ENCODE measurements around the gene TPST1. TPM values are rescaled to one million over a fixed set of nuclear protein-coding genes. Genes with fewer than 3 reads are reported as not detected.
"Not testable (repeated sequence)": the region's sequence is repeated elsewhere in the genome, so short reads cannot be mapped to it uniquely, and the experiment has no call there.

TPST1 gene
- total RNA-seq, 2 experiments from 2014 or later: 1.9 to 2.6 TPM

DNA sequence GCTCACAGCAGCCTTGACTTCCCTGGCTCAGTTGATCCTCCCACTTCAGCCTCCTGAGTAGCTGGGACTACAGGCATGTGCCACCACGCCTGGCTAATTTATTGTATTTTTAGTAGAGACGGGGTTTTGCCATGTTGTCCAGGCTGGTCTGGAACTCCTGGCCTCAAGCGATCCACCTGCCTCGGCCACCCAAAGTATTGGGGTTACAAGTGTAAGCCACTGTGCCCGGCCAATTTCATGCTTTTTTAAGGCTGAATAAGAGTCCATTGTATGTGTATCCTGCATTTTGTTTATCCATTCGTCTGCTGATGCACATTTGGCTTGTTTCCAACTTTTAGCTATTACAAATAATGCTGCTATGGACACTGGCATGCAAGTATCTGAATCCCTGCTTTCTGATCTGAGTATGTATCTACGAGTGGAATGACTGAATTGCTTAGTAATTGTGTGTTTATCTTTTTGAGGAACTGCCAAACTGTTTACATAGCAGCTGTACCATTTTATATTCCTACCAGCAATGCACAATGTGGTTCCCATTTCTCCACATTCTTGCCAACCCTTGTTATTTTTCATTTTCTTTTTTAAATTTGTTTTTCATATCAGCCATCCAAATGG, 37.3 kb upstream of the TPST1 start:
- Mint-ChIP-seq H3K27ac (no peak overlapping the region), H3K9me3 (no peaks in the 10 kb centered on the region), H3K27me3 (peaks cover 3% of the 10 kb centered on the region), H3K4me3 (no peak overlapping the region), H3K36me3 (ENCODE audit: low read depth) (no peaks in the 10 kb centered on the region), H3K4me1 (ENCODE audit: low read depth) (no peaks in the 10 kb centered on the region)
- no peak overlapping the region for H3K27ac ChIP-seq (ENCODE audit: low read depth in 1 of 2, low read length in 2 of 2)
- no peaks in the 10 kb centered on the region for H3K4me1 ChIP-seq (ENCODE audit: insufficient read depth, low read length)
- ChIA-PET POLR2A (no interaction called here), CTCF (no interaction called here)
- ATAC-seq (ENCODE audit: poor library complexity) (no peak), DNase-seq (no peak)
- no peaks in the 10 kb centered on the region for H3K9me3 ChIP-seq (ENCODE audit: control insufficient read depth in 1 of 2, insufficient read depth in 1 of 2, low read length in 2 of 2)
- intact Hi-C loops (cut with DNase I, micrococcal nuclease): no loop called here
- H3K36me3 ChIP-seq (ENCODE audit: insufficient read depth, low read length): no peaks in the 10 kb centered on the region
- H3K4me3 ChIP-seq (ENCODE audit: low read length): no peak overlapping the region
- TF ChIP-seq, protein P1, sequence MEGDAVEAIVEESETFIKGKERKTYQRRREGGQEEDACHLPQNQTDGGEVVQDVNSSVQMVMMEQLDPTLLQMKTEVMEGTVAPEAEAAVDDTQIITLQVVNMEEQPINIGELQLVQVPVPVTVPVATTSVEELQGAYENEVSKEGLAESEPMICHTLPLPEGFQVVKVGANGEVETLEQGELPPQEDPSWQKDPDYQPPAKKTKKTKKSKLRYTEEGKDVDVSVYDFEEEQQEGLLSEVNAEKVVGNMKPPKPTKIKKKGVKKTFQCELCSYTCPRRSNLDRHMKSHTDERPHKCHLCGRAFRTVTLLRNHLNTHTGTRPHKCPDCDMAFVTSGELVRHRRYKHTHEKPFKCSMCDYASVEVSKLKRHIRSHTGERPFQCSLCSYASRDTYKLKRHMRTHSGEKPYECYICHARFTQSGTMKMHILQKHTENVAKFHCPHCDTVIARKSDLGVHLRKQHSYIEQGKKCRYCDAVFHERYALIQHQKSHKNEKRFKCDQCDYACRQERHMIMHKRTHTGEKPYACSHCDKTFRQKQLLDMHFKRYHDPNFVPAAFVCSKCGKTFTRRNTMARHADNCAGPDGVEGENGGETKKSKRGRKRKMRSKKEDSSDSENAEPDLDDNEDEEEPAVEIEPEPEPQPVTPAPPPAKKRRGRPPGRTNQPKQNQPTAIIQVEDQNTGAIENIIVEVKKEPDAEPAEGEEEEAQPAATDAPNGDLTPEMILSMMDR (IDR thresholded peaks at IDR 0.05): no peak
- H3K27me3 ChIP-seq (ENCODE audit: control insufficient read depth in 1 of 2, insufficient read depth in 2 of 2, low read length in 2 of 2): peaks cover 0 to 4% of the 10 kb centered on the region in 2 experiments

DNA sequence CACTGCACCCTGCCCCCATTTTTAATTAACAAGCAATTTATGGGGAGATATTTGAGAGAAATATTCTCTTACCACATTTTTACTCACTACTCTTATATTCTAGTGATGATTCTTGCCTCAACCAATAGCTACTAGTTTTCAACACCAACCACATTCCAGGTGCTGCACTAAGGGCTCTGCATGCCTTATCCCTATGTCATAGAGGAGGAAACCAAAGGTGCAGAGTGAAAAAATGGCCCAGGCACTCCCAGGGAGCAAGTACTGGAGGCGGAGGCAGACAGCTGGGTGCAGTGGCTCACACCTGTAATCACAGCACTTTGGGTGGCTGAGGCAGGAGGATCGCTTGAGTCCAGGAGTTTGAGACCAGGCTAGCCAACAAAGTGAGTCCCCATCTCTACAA, 35.5 kb upstream of the TPST1 start:
- Histone ChIP-seq H3K9me3 (ENCODE audit: control insufficient read depth in 1 of 2, insufficient read depth in 1 of 2, low read length in 2 of 2) (no peaks in the 10 kb centered on the region), H3K4me1 (ENCODE audit: insufficient read depth, low read length) (no peaks in the 10 kb centered on the region), H3K36me3 (ENCODE audit: insufficient read depth, low read length) (no peaks in the 10 kb centered on the region), H3K27ac (ENCODE audit: low read depth in 1 of 2, low read length in 2 of 2) (no peak overlapping the region), H3K4me3 (ENCODE audit: low read length) (no peak overlapping the region), H3K27me3 (ENCODE audit: control insufficient read depth in 1 of 2, insufficient read depth in 2 of 2, low read length in 2 of 2) (peaks cover 0 to 4% of the 10 kb centered on the region in 2 experiments)
- peaks cover 3% of the 10 kb centered on the region for H3K27me3 Mint-ChIP-seq
- TF ChIP-seq, protein P1 (IDR thresholded peaks at IDR 0.05): no peak
- POLR2A ChIA-PET: no interaction called here
- H3K4me3 Mint-ChIP-seq: no peak overlapping the region
- H3K36me3 Mint-ChIP-seq (ENCODE audit: low read depth): no peaks in the 10 kb centered on the region
- H3K9me3 Mint-ChIP-seq: no peaks in the 10 kb centered on the region
- intact Hi-C loops (cut with DNase I, micrococcal nuclease): no loop called here
- no peaks in the 10 kb centered on the region for H3K4me1 Mint-ChIP-seq (ENCODE audit: low read depth)
- CTCF ChIA-PET: no interaction called here
- DNase-seq: no peak
- no peak overlapping the region for H3K27ac Mint-ChIP-seq
- ATAC-seq (ENCODE audit: poor library complexity): no peak

GRCh38 chr7:66170309-66171231, 34.6 kb upstream of the TPST1 start:
- no peak for ATAC-seq (ENCODE audit: poor library complexity)
- H3K9me3 ChIP-seq (ENCODE audit: control insufficient read depth in 1 of 2, insufficient read depth in 1 of 2, low read length in 2 of 2): no peaks in the 10 kb centered on the region
- peaks cover 0 to 4% of the 10 kb centered on the region in 2 experiments for H3K27me3 ChIP-seq (ENCODE audit: control insufficient read depth in 1 of 2, insufficient read depth in 2 of 2, low read length in 2 of 2)
- H3K4me3 Mint-ChIP-seq: no peak overlapping the region
- H3K4me3 ChIP-seq (ENCODE audit: low read length): no peak overlapping the region
- TF ChIP-seq, protein P1 (IDR thresholded peaks at IDR 0.05): no peak
- no peak overlapping the region for H3K27ac ChIP-seq (ENCODE audit: low read depth in 1 of 2, low read length in 2 of 2)
- no peaks in the 10 kb centered on the region for H3K9me3 Mint-ChIP-seq
- H3K36me3 ChIP-seq (ENCODE audit: insufficient read depth, low read length): no peaks in the 10 kb centered on the region
- no peak overlapping the region for H3K27ac Mint-ChIP-seq
- no peaks in the 10 kb centered on the region for H3K36me3 Mint-ChIP-seq (ENCODE audit: low read depth)
- ChIA-PET POLR2A (no interaction called here), CTCF (interaction anchor here (0.7 kb wide), 1 partner anchor 80 kb away, joined by 4 read pairs; no protein-coding TSS in a partner anchor)
- DNase-seq: no peak
- H3K4me1 Mint-ChIP-seq (ENCODE audit: low read depth): no peaks in the 10 kb centered on the region
- no peaks in the 10 kb centered on the region for H3K4me1 ChIP-seq (ENCODE audit: insufficient read depth, low read length)
- intact Hi-C loops (cut with DNase I, micrococcal nuclease): no loop called here
- peaks cover 3% of the 10 kb centered on the region for H3K27me3 Mint-ChIP-seq

DNA sequence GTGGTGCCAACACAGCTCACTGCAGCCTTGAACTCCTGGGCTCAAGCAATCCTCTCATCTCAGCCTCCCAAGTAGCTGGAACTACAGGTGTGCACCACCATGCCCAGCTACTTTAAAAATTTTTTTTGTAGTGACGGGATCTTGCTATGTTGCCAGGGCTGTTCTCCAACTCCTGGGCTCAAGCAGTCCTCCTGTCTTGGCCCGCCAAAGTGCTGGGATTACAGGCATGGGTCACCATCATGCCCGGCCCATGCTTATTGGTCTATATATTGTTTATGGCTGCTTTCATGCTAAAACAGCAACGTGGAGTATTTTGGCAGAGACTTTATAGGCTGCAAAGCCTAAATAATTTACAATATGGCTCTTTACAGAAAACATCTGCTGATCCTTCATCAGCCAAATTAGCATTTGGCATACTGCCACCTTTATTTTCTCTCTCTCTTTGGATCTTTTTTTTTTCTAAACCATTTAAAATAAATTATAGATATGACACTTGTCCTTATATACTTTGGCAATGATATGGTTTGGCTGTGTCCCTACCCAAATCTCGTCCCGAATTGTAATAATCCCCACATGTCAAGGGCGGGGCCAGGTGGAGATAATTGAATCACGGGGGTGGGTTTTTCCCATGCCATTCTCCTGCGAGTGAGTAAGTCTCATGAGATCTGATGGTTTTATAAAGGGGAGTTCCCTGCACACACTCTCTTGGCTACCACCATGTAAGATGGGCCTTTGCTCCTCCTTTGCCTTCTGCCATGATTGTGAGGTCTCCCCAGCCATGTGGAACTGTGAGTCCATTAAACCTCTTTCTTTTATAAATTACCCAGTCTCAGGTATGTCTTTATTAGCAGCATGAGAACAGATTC, 32.4 kb upstream of the TPST1 start:
- H3K27ac ChIP-seq (ENCODE audit: low read depth in 1 of 2, low read length in 2 of 2); H3K4me1 ChIP-seq (ENCODE audit: insufficient read depth, low read length); H3K36me3 Mint-ChIP-seq (ENCODE audit: low read depth); H3K27me3 ChIP-seq (ENCODE audit: control insufficient read depth in 1 of 2, insufficient read depth in 2 of 2, low read length in 2 of 2); H3K27ac Mint-ChIP-seq; H3K4me1 Mint-ChIP-seq (ENCODE audit: low read depth); ATAC-seq (ENCODE audit: poor library complexity); DNase-seq; intact Hi-C loops (cut with DNase I, micrococcal nuclease); H3K9me3 Mint-ChIP-seq; CTCF ChIA-PET; POLR2A ChIA-PET; H3K4me3 Mint-ChIP-seq; H3K36me3 ChIP-seq (ENCODE audit: insufficient read depth, low read length); H3K9me3 ChIP-seq (ENCODE audit: control insufficient read depth in 1 of 2, insufficient read depth in 1 of 2, low read length in 2 of 2); H3K27me3 Mint-ChIP-seq; H3K4me3 ChIP-seq (ENCODE audit: low read length): not testable (repeated sequence)

Measured in CD4-positive, alpha-beta T cell (primary cell).